NT2/D1 (cell line): ENCODE measurements around the gene MAPK7.

Source experiments
- DNase-seq: peaks from one replicate; pipeline ENCODE4 v3.0.0-alpha.2; 2011; ENCODE audit warnings: low read depth, low spot score
- H3K27me3 ChIP-seq: 2 replicates; pipeline ENCODE4 v1.6.0; 2011; ENCODE audit warnings: mild to moderate bottlenecking; ENCODE audit not compliant: insufficient read length, insufficient read depth
- H3K36me3 ChIP-seq: 2 replicates; pipeline ENCODE4 v1.6.1; 2011; ENCODE audit warnings: mild to moderate bottlenecking, low read length, mixed read lengths; ENCODE audit not compliant: insufficient read depth, insufficient read length
- H3K4me1 ChIP-seq: 2 replicates; pipeline ENCODE4 v1.5.1; 2011; ENCODE audit not compliant: insufficient read depth, insufficient read length
- H3K4me3 ChIP-seq: 2 replicates; pipeline ENCODE4 v1.5.1; 2011; ENCODE audit warnings: low read depth; ENCODE audit not compliant: insufficient read length
- H3K9ac ChIP-seq: 2 replicates; pipeline ENCODE4 v1.6.0; 2011; ENCODE audit warnings: low read depth; ENCODE audit not compliant: insufficient read length
- H3K9me3 ChIP-seq: 2 replicates; pipeline ENCODE4 v1.5.1; 2011; ENCODE audit warnings: mild to moderate bottlenecking, low read length; ENCODE audit not compliant: insufficient read depth
- SUZ12 ChIP-seq: IDR thresholded peaks from 2 replicates; pipeline ENCODE4 v1.6.1; 2011; ENCODE audit not compliant: insufficient read length, insufficient read depth; ENCODE audit errors: extremely low read depth
- YY1 ChIP-seq: IDR thresholded peaks from 2 replicates; pipeline ENCODE4 v1.6.1; 2011; ENCODE audit not compliant: insufficient read length, insufficient read depth
- ZNF274 ChIP-seq: IDR thresholded peaks from 2 replicates; pipeline ENCODE4 v1.6.1; 2011; ENCODE audit warnings: mild to moderate bottlenecking, low read depth, low read length

The MAPK7 gene

DNA sequence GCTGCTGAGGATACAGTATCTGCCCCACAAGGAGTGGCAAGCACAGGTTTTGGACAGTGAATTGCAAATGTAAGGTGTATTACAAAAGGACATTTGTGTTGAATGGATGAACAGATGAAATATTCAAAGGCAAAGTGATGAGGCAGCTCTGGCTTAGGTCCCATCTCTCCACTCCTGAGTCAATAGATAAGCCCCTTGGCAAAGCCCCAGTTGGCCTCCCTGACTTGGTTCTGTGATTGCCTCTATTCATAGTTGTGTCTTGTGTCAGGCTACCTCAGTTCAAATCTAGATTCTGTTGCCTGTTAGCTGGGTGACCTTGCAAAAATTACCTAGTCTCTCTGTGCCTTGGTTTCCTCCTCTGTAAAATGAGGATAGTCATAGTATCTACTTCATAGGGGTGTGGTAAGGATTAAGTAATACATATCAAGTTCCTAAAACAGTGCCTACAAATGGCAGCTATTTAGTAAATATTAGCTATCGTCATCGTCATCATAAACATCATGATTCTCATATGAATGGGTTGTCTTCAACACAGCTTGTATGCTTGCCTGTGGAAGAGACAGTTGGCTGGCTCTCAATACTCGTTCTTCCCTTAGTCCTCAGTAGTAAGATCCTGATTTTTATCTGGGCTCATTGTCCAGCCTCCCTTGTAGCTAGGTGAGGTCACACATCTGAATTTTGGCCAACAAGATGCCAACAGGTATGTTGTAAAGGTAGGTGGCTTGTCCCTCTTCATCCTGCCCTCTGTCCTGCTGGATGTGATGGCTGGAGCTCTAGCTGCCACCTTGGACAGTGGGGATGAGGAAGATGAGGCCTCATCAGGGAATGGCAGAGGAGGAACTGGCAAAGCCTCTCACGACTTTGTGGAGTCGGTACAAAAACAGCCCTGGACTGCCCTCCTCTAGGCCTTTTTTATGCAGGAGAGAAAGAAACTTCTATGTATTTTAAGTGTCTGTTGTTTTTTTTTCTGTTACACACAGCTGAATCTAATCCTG, 10.8 kb downstream of the MAPK7 start:
- no peaks in the 10 kb centered on the region for H3K9me3 ChIP-seq
- TF ChIP-seq YY1 = no peak
- no peak for TF ChIP-seq SUZ12
- no peak for TF ChIP-seq ZNF274
- peaks cover 22% of the 10 kb centered on the region for H3K4me1 ChIP-seq
- no peak for DNase-seq
- no peak overlapping the region for H3K9ac ChIP-seq
- no peak overlapping the region for H3K4me3 ChIP-seq
- H3K27me3 ChIP-seq = no peaks in the 10 kb centered on the region
- peaks cover 22% of the 10 kb centered on the region for H3K36me3 ChIP-seq

DNA sequence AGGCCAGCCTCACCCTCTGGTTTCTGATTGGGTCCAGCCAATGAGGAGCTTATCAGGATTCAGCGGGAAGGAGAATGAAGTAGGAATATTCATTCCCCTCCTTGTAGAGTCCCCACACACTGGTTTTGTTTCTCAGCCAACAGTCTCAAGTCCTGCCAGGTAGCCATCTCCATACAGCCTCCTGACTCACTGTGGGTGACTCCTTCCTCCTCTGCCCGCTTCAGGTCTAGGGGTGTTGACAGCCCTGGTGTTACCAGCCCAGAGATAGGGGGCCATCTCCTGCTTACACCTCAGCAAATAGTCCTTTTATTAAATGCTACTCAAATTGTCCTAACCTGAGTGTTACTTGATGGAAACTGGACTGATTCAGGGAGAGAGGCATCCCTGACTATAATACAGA, 12.7 kb downstream of the MAPK7 start:
- peaks cover 4% of the 10 kb centered on the region for H3K36me3 ChIP-seq
- no peak overlapping the region for H3K9ac ChIP-seq
- DNase-seq = no peak
- H3K4me3 ChIP-seq = no peak overlapping the region
- no peak for TF ChIP-seq ZNF274
- no peak for TF ChIP-seq YY1
- TF ChIP-seq SUZ12 = no peak
- H3K4me1 ChIP-seq = peaks cover 17% of the 10 kb centered on the region
- H3K27me3 ChIP-seq = no peaks in the 10 kb centered on the region
- no peaks in the 10 kb centered on the region for H3K9me3 ChIP-seq

DNA sequence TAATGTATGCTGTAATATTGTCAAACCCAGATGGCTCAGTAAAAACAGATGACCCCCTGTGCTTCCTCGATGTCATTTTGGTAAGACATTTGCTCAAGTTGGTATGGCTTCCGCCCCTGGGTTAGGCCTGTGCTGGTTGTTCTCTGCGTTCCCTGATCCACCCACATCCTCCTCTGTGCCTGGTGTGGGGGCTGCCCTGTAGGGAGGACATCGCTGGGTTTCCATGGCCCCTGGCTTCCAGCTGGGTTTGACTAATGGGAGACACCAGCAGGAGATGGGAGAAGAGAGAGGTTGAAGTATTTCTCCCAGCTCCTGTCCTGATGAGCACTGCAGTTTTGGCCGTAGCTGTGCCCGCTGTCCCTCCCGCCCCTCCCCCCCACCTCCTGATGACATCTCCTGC, 13.1 kb downstream of the MAPK7 start:
- H3K9ac ChIP-seq = no peak overlapping the region
- no peak overlapping the region for H3K4me3 ChIP-seq
- TF ChIP-seq ZNF274 (no peak), YY1 (no peak), SUZ12 (no peak)
- peaks cover 13% of the 10 kb centered on the region for H3K4me1 ChIP-seq
- H3K36me3 ChIP-seq = no peaks in the 10 kb centered on the region
- no peaks in the 10 kb centered on the region for H3K27me3 ChIP-seq
- H3K9me3 ChIP-seq = no peaks in the 10 kb centered on the region
- no peak for DNase-seq

DNA sequence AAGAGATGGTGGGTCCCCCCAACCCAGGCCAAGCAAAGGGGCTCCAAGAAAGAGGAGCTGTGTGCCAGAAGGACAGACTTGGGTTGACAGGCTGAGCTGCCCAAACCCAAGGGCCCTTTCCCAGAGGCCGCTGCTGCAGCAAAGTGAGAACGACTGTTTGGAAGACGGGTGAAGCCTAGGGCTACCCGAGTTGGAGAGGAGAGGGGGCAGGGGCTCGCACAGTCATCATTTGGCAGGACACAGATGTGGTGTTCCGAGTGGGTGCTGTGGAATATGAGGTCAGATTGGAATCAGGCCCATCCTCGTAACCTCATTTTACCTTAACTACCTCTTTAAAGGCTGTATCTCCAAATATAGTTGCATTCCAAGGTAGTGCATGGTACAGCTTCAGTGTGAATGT, 14.0 kb downstream of the MAPK7 start:
- H3K4me3 ChIP-seq = no peak overlapping the region
- H3K9me3 ChIP-seq = no peaks in the 10 kb centered on the region
- no peaks in the 10 kb centered on the region for H3K27me3 ChIP-seq
- no peak for TF ChIP-seq YY1
- no peak for TF ChIP-seq SUZ12
- no peak for TF ChIP-seq ZNF274
- H3K9ac ChIP-seq = no peak overlapping the region
- no peak for DNase-seq
- peaks cover 10% of the 10 kb centered on the region for H3K4me1 ChIP-seq
- H3K36me3 ChIP-seq = no peaks in the 10 kb centered on the region

DNA sequence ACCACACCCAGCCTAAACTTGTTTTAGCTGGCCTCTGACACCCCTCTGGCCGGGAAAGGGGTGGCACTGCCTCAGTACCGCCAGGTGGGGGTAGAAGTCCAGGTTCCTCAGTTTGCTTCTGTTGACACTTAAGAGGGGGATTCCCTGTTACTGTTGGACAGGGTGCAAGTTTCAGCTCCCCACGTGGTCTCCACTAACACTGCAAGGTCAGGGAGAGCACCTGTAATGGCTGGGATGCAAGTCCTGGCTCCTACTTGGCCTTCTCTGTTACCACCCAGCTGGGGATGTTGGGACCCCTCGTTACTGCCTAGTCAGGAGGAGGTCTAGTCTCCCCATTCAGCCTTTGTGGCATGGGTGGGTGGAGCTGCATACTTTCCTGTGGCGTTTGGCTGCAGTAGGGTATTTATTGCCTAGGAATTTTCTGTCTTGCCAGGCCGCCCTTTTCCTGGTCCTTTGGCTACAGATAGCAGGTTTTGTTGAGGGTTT, 19.3 kb downstream of the MAPK7 start:
- no peak for DNase-seq
- no peak for TF ChIP-seq ZNF274
- Histone ChIP-seq H3K9me3 (no peaks in the 10 kb centered on the region), H3K4me3 (no peak overlapping the region), H3K36me3 (no peaks in the 10 kb centered on the region), H3K27me3 (no peaks in the 10 kb centered on the region), H3K9ac (no peak overlapping the region), H3K4me1 (peaks cover 6% of the 10 kb centered on the region)

DNA sequence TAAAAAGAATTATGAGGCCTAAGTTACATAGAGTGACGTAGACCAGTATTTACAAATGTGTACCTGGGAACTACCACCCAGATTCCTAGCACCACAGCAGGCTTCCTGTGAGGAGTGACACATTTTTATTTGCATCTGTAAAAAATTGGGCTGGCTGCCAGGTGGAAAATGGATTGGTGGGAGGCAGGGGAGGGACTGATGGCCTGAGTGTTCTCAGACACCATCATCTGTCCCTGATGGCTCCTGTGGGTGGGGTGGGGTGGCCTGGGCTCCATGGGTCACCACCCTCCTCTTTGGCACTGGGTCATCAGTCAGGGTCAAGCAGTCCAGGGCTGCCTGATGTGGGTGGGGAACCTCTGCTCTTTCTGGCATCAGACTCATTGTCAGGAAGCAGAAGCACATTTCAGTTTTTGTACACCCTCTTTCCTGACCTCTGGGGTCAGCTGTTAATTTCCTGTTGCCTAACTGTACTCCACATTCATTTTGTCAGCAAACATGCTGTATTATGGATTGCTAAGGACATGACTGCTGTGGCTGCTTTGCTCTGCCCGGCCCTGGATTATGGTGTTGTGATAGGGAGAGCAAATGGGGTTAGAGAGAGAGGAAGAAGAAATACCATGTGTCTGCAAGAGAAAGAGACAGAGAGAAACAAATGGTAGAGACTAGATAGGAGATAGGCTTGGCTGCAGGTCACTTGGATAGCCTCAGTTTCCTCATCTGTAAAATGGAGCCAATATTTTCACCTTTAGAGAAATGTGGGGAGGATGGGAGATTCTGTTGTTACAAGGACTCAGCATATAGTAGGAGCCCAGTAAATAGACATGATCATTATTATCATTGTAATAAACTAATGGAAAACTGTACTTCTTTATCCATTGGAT, 20.2 kb downstream of the MAPK7 start:
- Histone ChIP-seq H3K4me3 (no peak overlapping the region), H3K9ac (no peak overlapping the region), H3K36me3 (no peaks in the 10 kb centered on the region), H3K4me1 (peaks cover 6% of the 10 kb centered on the region), H3K27me3 (no peaks in the 10 kb centered on the region), H3K9me3 (no peaks in the 10 kb centered on the region)
- TF ChIP-seq YY1 (no peak), ZNF274 (no peak), SUZ12 (no peak)
- DNase-seq = no peak

DNA sequence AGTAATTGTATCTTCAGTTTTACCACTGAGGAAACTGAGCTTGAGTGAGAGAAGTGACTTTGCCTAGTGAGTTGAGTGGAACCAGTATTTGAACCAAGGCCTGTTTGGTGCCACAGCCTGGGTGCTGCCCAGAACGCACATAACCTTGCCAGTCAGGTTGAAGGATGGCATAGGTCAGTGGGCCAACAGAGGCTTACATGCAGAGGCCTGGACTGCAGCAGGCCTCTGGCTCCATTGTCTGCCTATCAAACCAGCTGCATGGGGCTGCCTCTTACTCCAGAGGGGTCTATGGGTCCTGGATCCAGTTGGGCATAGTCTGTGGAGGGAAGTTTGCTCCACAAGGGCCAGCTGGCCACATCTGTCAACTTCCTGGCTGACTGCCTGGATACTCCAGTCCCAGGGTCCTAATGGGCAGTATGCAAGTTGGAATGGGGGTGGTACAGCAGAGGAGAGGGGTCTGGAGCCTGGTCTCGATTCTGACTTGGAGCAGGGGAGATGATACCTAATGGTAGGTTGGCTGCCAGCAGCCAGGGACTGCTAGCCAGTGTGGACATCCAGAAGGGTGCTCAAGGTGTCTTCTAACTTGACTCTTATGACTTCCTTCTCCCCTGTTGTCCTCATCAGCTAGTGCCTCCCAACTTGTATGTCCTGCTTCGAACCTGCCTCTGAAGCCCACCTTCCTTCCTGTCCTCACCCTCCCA, 21.6 kb downstream of the MAPK7 start:
- no peak overlapping the region for H3K4me3 ChIP-seq
- no peaks in the 10 kb centered on the region for H3K36me3 ChIP-seq
- H3K9ac ChIP-seq = no peak overlapping the region
- H3K4me1 ChIP-seq = peaks cover 6% of the 10 kb centered on the region
- no peak for DNase-seq
- no peaks in the 10 kb centered on the region for H3K9me3 ChIP-seq
- H3K27me3 ChIP-seq = no peaks in the 10 kb centered on the region
- TF ChIP-seq ZNF274 (no peak), YY1 (no peak), SUZ12 (no peak)
